Esophagus (tissue), 2 donors: ENCODE results near the gene KRTAP13-4. TPM values are rescaled to one million over a fixed set of nuclear protein-coding genes. Genes with fewer than 3 reads are reported as not detected.

Experiments used
- H3K27ac ChIP-seq, 2 donors: one replicate each; pipeline ENCODE4 v1.5.1; 2013; ENCODE audit warnings: low read depth in 2 of 2, mild to moderate bottlenecking in 2 of 2, inconsistent platforms in 1 of 2, low read length in 1 of 2, moderate library complexity in 1 of 2
- H3K27me3 ChIP-seq, 2 donors: one replicate each; pipeline ENCODE4 v1.6.1; 2013; ENCODE audit warnings: low read length in 2 of 2, control low read depth in 1 of 2, mild to moderate bottlenecking in 1 of 2; ENCODE audit not compliant: insufficient read depth in 2 of 2, control insufficient read depth in 1 of 2
- H3K36me3 ChIP-seq, 2 donors: one replicate each; pipeline ENCODE4 v1.6.1; 2013; ENCODE audit warnings: low read length in 1 of 2; ENCODE audit not compliant: control insufficient read depth in 2 of 2, insufficient read depth in 2 of 2
- H3K4me1 ChIP-seq, 2 donors: one replicate each; pipeline ENCODE4 v1.6.1; 2013; ENCODE audit warnings: low read length in 1 of 2; ENCODE audit not compliant: control insufficient read depth in 2 of 2, insufficient read depth in 2 of 2
- H3K4me3 ChIP-seq, 2 donors: one replicate each; pipeline ENCODE4 v1.5.1; 2013; ENCODE audit warnings: low read length in 2 of 2, mild to moderate bottlenecking in 2 of 2, low read depth in 1 of 2, moderate library complexity in 1 of 2
- H3K9me3 ChIP-seq, 2 donors: one replicate each; pipeline ENCODE4 v1.6.1; 2013; ENCODE audit warnings: mild to moderate bottlenecking in 2 of 2, low read depth in 1 of 2, low read length in 1 of 2, moderate library complexity in 1 of 2; ENCODE audit not compliant: control insufficient read depth in 2 of 2, insufficient read depth in 1 of 2
- WGBS, 2 donors: extraction: QIAGEN DNeasy Blood & Tissue Kit; methylation state at CpG; one replicate each; pipeline ENCODE4 v1.1.7; 2013; 5-methylcytosine and 5-hydroxymethylcytosine counted together
- polyA plus RNA-seq, 2 donors: library from polyadenylated mRNA; stranded (reverse); fragments of 200-250 nt; gene quantifications; one replicate each; pipeline ENCODE4 v1.2.3, GENCODE V29; 2013
- donor health status: healthy with polysubstance abuse.
- donor health status: Bipolar disorder and iron deficiency.

The KRTAP13-4 gene
- polyA plus RNA-seq, 2 donors = not detected

DNA sequence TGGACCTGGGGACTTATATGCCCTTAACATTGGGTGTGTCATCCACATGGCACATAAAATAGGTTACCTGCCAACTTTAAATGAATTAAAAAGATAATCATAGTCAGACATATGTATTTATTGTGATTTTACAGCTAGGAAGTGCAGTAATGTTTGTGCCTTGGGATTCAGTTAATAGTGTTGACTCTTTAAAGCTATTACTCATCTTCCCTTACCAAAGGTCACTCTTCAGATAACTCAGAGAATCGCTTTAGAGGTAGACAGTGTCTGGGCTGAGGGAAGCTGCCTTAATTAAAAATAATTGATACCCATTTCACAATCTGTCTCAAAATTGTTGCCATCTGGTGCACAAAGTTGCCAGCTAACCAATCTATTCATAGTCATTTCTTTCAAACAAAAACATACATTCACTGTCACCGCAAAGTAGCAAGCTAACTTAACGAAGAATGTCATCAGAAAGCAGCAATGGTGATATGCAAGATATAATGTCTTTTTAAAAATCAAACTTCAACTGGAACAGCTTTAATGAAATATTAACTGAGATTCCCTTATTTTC, 7.1 kb downstream of the KRTAP13-4 start:
- Histone ChIP-seq H3K4me3 (no peak overlapping the region), H3K9me3 (no peaks in the 10 kb centered on the region), H3K27me3 (no peaks in the 10 kb centered on the region), H3K27ac (no peak overlapping the region), H3K36me3 (no peaks in the 10 kb centered on the region), H3K4me1 (no peaks in the 10 kb centered on the region)
- 70% methylated on average over 3 of the region's 3 CpGs for WGBS, 2 donors

DNA sequence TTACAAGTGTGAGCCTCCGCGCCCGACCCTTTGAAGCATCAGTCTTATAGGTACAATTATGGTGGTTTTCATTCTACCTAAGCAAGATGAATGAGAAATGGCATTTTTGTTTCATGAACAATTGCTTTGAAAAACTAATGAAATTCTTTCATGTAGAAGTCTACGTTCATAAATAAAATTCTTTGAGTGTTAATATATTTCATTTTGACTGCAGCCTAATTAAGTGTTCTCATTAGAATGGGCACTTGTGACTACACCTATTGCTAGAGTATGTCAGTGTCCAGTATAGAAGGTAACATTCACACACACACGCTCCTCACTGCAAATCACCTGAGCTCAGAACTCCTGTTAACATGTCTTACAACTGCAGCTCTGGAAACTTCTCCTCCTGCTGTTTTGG, 10.0 kb downstream of the KRTAP13-4 start, which contains the start of gene KRTAP15-1:
Gene KRTAP15-1, plus strand, starts transcription at position 301 of the 400 bp plus-strand sequence. Its CDS starts 53 bp downstream, at position 354.
- Histone ChIP-seq H3K4me3 (no peak within 1 kb of the TSS), H3K4me1 (no peaks in the 10 kb centered on the region), H3K9me3 (no peaks in the 10 kb centered on the region), H3K27me3 (no peaks in the 10 kb centered on the region), H3K36me3 (no peaks in the 10 kb centered on the region), H3K27ac (no peak within 1 kb of the TSS)
- 91 to 92% methylated on average over 5 of the region's 5 CpGs for WGBS, 2 donors

DNA sequence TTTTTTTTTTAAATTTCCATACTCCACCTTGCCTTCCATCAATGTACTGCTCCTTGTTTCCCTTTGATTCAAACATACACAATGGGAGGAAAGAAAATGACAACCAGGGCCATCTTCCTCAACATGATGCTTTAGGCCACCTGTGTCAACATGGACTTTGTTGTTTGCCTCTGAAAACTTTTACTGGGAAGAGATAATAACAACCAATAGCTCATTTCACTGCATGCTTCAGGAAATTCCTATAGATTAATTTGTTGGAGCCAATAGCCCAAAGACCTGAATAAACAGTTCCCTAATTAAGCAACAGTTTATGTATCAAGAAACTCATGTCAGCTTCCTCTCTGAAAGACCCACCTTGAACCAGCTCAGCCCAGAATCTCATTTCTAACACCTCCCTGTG, 13.2 kb downstream of the KRTAP13-4 start:
- H3K27ac ChIP-seq = no peak overlapping the region
- no peaks in the 10 kb centered on the region for H3K4me1 ChIP-seq
- no peaks in the 10 kb centered on the region for H3K27me3 ChIP-seq
- H3K4me3 ChIP-seq = no peak overlapping the region
- H3K9me3 ChIP-seq = no peaks in the 10 kb centered on the region
- H3K36me3 ChIP-seq = no peaks in the 10 kb centered on the region

- no peak overlapping the region for H3K27ac ChIP-seq
- H3K9me3 ChIP-seq = no peaks in the 10 kb centered on the region
- no peaks in the 10 kb centered on the region for H3K4me1 ChIP-seq
- WGBS, 2 donors = 41 to 53% methylated on average over 1 of the region's 1 CpG
- H3K36me3 ChIP-seq = no peaks in the 10 kb centered on the region
- H3K4me3 ChIP-seq = no peak overlapping the region
- H3K27me3 ChIP-seq = no peaks in the 10 kb centered on the region
Measured at GRCh38 chr21:30444204-30444603, 14.2 kb downstream of the KRTAP13-4 start.

GRCh38 chr21:30447056-30447455, 17.0 kb downstream of the KRTAP13-4 start:
- Histone ChIP-seq H3K27me3 (no peaks in the 10 kb centered on the region), H3K36me3 (no peaks in the 10 kb centered on the region), H3K4me1 (no peaks in the 10 kb centered on the region), H3K4me3 (no peak overlapping the region), H3K9me3 (no peaks in the 10 kb centered on the region), H3K27ac (no peak overlapping the region)
- WGBS, 2 donors = 30 to 45% methylated on average over 4 of the region's 4 CpGs

- Histone ChIP-seq H3K9me3 (no peaks in the 10 kb centered on the region), H3K27ac (no peak overlapping the region), H3K4me1 (no peaks in the 10 kb centered on the region), H3K27me3 (no peaks in the 10 kb centered on the region), H3K36me3 (no peaks in the 10 kb centered on the region), H3K4me3 (no peak overlapping the region)
- 82 to 86% methylated on average over 3 of the region's 3 CpGs for WGBS, 2 donors
Measured at GRCh38 chr21:30448514-30448913, 18.5 kb downstream of the KRTAP13-4 start.

DNA sequence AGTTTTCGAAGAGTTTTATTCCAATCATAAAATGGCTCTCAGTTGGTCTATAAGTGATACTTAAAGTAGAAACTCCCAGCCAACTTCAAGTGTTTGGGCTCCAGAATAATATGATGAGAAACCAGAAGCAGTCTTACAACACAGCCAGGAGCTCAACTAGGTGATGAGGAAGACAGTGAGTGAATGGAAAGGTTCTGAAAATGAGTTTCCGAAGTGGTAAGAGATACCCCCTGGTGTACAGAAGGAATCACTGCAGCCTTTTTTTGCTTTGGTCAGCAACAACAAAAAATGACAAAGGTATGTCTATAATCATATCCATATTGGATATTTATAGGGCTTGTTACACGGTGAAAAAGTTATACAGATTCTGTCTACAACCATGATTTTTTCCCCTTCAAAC, 33.7 kb downstream of the KRTAP13-4 start:
- H3K36me3 ChIP-seq = no peaks in the 10 kb centered on the region
- no peaks in the 10 kb centered on the region for H3K9me3 ChIP-seq
- 55 to 68% methylated on average over 3 of the region's 3 CpGs for WGBS, 2 donors
- H3K4me3 ChIP-seq = no peak overlapping the region
- no peak overlapping the region for H3K27ac ChIP-seq
- H3K27me3 ChIP-seq = no peaks in the 10 kb centered on the region
- no peaks in the 10 kb centered on the region for H3K4me1 ChIP-seq

- no peaks in the 10 kb centered on the region for H3K27me3 ChIP-seq
- no peaks in the 10 kb centered on the region for H3K4me1 ChIP-seq
- no peaks in the 10 kb centered on the region for H3K9me3 ChIP-seq
- no peak overlapping the region for H3K4me3 ChIP-seq
- H3K27ac ChIP-seq = no peak overlapping the region
- H3K36me3 ChIP-seq = no peaks in the 10 kb centered on the region
- 56 to 61% methylated on average over 6 of the region's 6 CpGs for WGBS, 2 donors
Measured at GRCh38 chr21:30468900-30469714, 39.1 kb downstream of the KRTAP13-4 start.

DNA sequence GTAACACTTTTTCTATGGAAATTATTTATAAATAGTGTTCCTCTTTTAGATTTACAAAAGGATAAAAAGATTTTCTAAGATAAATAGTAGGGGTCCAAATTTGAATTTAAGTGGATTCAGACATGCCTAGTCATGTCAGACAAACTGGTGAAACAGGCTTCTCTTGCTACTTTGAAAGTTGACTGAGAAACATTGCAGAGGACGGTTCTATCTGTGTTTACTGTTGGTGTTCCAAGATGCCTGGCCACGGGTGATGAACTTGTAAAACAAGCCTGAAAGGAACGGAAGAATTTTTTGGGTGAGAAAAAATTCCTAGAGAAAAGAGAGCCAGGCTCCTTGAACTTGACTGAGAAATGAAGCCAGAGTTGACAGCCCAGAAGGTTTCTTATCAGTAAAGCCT, 48.0 kb downstream of the KRTAP13-4 start:
- Histone ChIP-seq H3K9me3 (peaks cover 2 to 4% of the 10 kb centered on the region in 2 donors), H3K27me3 (no peaks in the 10 kb centered on the region), H3K36me3 (no peaks in the 10 kb centered on the region), H3K4me3 (no peak overlapping the region), H3K4me1 (no peaks in the 10 kb centered on the region), H3K27ac (no peak overlapping the region)
- 22 to 38% methylated on average over 3 of the region's 3 CpGs for WGBS, 2 donors

DNA sequence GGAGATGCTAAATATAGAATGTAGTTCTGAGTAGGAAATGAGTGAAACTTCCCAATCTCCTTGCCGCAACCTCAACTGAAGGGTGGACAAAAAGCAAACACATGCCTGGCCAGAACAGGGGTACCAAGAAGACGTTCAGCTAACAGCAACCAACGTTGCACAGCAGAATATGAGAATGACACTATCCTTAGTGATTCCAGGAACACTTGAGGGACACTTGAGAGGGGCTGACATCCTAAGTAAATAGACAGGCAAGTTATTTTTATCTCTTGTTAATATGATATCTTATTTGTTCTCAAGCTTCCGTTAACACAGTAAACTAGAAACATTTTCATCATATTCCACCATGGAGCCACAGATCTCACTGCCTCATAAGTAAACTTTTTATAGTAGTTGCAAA, 49.2 kb downstream of the KRTAP13-4 start:
- H3K36me3 ChIP-seq = no peaks in the 10 kb centered on the region
- no peak overlapping the region for H3K4me3 ChIP-seq
- H3K9me3 ChIP-seq = peaks cover 2 to 4% of the 10 kb centered on the region in 2 donors
- H3K27me3 ChIP-seq = no peaks in the 10 kb centered on the region
- no peaks in the 10 kb centered on the region for H3K4me1 ChIP-seq
- no peak overlapping the region for H3K27ac ChIP-seq
- WGBS, 2 donors = 71 to 72% methylated on average over 4 of the region's 4 CpGs
